K562 (cell line): ENCODE measurements around the gene CCDC70. TPM values are rescaled to one million over a fixed set of nuclear protein-coding genes. Genes with fewer than 3 reads are reported as not detected.

Experiments used
- CBFB ChIP-seq: sonication (generic); formaldehyde crosslinking; IDR thresholded peaks from 2 replicates; pipeline ENCODE4 v1.4.0; 2020; ENCODE audit warnings: mild to moderate bottlenecking, missing genetic modification reagents
- ETV5 ChIP-seq: sonication (generic); formaldehyde crosslinking; IDR thresholded peaks from 2 replicates; pipeline ENCODE4 v1.4.0; 2020; ENCODE audit warnings: low read depth, mild to moderate bottlenecking, missing genetic modification reagents
- HMGN3 ChIP-seq: IDR thresholded peaks from 2 replicates; pipeline ENCODE4 v1.6.1; 2011; ENCODE audit warnings: borderline replicate concordance, low read depth, mild to moderate bottlenecking, mixed read lengths, low read length; ENCODE audit not compliant: insufficient read length; ENCODE audit errors: extremely low read depth
- JUND ChIP-seq, 2 experiments: IDR thresholded peaks; 2 replicates in 1 of 2; 3 replicates in 1 of 2; pipeline ENCODE4 v1.6.1; 2011; ENCODE audit warnings: borderline replicate concordance in 2 of 2, low read depth in 2 of 2, low read length in 2 of 2, improper control_type of control experiment in 1 of 2, missing biosample characterization in 1 of 2, missing genetic modification characterization in 1 of 2, missing genetic modification reagents in 1 of 2
- KLF1 ChIP-seq: fragments of 450-650 bp; IDR thresholded peaks from 2 replicates; pipeline ENCODE4 v1.6.1; 2016; ENCODE audit warnings: missing genetic modification characterization, missing compliant biosample characterization
- PHB2 ChIP-seq: fragments of 450-650 bp; IDR thresholded peaks from 2 replicates; pipeline ENCODE4 v1.6.1; 2017; ENCODE audit warnings: low read depth
- PTTG1 ChIP-seq: fragments of 450-650 bp; IDR thresholded peaks from 2 replicates; pipeline ENCODE4 v1.6.1; 2016; ENCODE audit warnings: low read depth, mild to moderate bottlenecking, missing genetic modification characterization, missing compliant biosample characterization
- PYGO2 ChIP-seq: fragments of 450-650 bp; IDR thresholded peaks from 2 replicates; pipeline ENCODE4 v1.6.1; 2016; ENCODE audit warnings: mild to moderate bottlenecking, missing genetic modification characterization, moderate library complexity, missing compliant biosample characterization
- RB1 ChIP-seq: fragments of 450-650 bp; IDR thresholded peaks from 2 replicates; pipeline ENCODE4 v1.6.1; 2017; ENCODE audit warnings: low read depth, mild to moderate bottlenecking
- SIRT6 ChIP-seq: IDR thresholded peaks from one replicate; pipeline ENCODE4 v1.6.1; 2012; ENCODE audit warnings: low read depth, mild to moderate bottlenecking, control low read depth, inconsistent platforms, low read length, moderate library complexity
- TAF9B ChIP-seq: fragments of 450-650 bp; IDR thresholded peaks from 2 replicates; pipeline ENCODE4 v1.6.1; 2018; ENCODE audit warnings: mild to moderate bottlenecking; ENCODE audit not compliant: partially characterized antibody
- TCF3 ChIP-seq: sonication (generic); formaldehyde crosslinking; IDR thresholded peaks from 2 replicates; pipeline ENCODE4 v1.4.0; 2020; ENCODE audit warnings: mild to moderate bottlenecking, missing genetic modification reagents
- TEAD4 ChIP-seq, 2 experiments: sonication (generic) in 1 of 2; formaldehyde crosslinking in 1 of 2; IDR thresholded peaks; 2 replicates each; pipeline versions ENCODE4 v1.6.1 to v1.8.0; 2012 to 2022; ENCODE audit warnings: borderline replicate concordance in 1 of 2, inconsistent platforms in 1 of 2, low read length in 1 of 2, mild to moderate bottlenecking in 1 of 2, missing genetic modification reagents in 1 of 2
- ZBTB7A ChIP-seq: IDR thresholded peaks from 2 replicates; pipeline ENCODE4 v1.6.1; 2011; ENCODE audit warnings: low read depth, mild to moderate bottlenecking, low read length, moderate library complexity, borderline replicate concordance; ENCODE audit not compliant: control insufficient read depth
- ZNF143 ChIP-seq: sonication (generic); formaldehyde crosslinking; IDR thresholded peaks from 2 replicates; pipeline ENCODE4 v1.9.0; 2022; ENCODE audit warnings: mild to moderate bottlenecking, missing genetic modification reagents
- ZNF146 ChIP-seq: IDR thresholded peaks from one replicate; pipeline ENCODE4 v1.6.1; 2018; ENCODE audit warnings: missing compliant biosample characterization; ENCODE audit not compliant: unreplicated experiment
- ZNF766 ChIP-seq: fragments of 200-800 bp; sonication (Bioruptor generic); conservative IDR thresholded peaks from 2 replicates; pipeline ENCODE4 v1.6.1; 2016; ENCODE audit warnings: missing genetic modification characterization, missing compliant biosample characterization
- polyA plus RNA-seq, 8 experiments: library from polyadenylated mRNA; depleted of rRNA in 4 of 8; stranded (reverse) in 5 of 8; unstranded in 3 of 8; fragments of >200 nt; fragmentation: Nextera tagmentation in 2 of 8; fragmentation: Illumina TruSeq in 1 of 8; extraction: Ambion mirVana in 2 of 8; extraction: Trizol in 1 of 8; gene quantifications; 2 replicates each; pipeline versions ENCODE4 v1.2.1 to v1.2.3, GENCODE V29; 2011 to 2014; ENCODE audit warnings: inconsistent platforms in 1 of 8, missing spikeins in 1 of 8
- total RNA-seq, 7 experiments: library from RNA; depleted of rRNA in 6 of 7; stranded (reverse); fragments of >200 nt in 6 of 7; fragmentation: Illumina TruSeq in 2 of 7; extraction: Trizol in 2 of 7; gene quantifications; 2 replicates each; pipeline versions ENCODE4 v1.2.1 to v1.2.3, GENCODE V29; 2011 to 2021; ENCODE audit warnings: low replicate concordance in 1 of 7
- TF ChIP-seq, protein P1 (sequence below): sonication (generic); formaldehyde crosslinking; IDR thresholded peaks from 2 replicates; pipeline ENCODE4 v1.8.0; 2022; ENCODE audit warnings: mild to moderate bottlenecking, missing genetic modification reagents
- TF ChIP-seq, protein P2 (sequence below), 3 experiments: IDR thresholded peaks in 2 of 3; conservative IDR thresholded peaks in 1 of 3; 2 replicates each; pipeline ENCODE4 v1.5.1; 2011 to 2012; ENCODE audit warnings: low read length in 3 of 3, mild to moderate bottlenecking in 3 of 3, control low read depth in 2 of 3, improper control_type of control experiment in 1 of 3, inconsistent platforms in 1 of 3, low read depth in 1 of 3, mixed read lengths in 1 of 3, moderate library complexity in 1 of 3; ENCODE audit not compliant: insufficient read depth in 2 of 3
- TF ChIP-seq, protein P3 (sequence below): fragments of 450-650 bp; IDR thresholded peaks from 2 replicates; pipeline ENCODE4 v1.6.1; 2016; ENCODE audit warnings: antibody characterized with exemption
- TF ChIP-seq, protein P4 (sequence below): fragments of 250-450 bp; sonication (Bioruptor Pico); IDR thresholded peaks from 2 replicates; pipeline ENCODE4 v1.5.0; 2022; ENCODE audit warnings: mild to moderate bottlenecking

CCDC70 gene
- total and polyA plus RNA-seq, 9 of the 15 experiments (the other 6 are each of a cell fraction or from before 2014, with no cell fraction given) = not detected

- TF ChIP-seq RB1 = no peak
- no peak for TF ChIP-seq ETV5 (CRISPR knock-in tag)
- TF ChIP-seq ZNF766 = 0 out of 2 replicates have a peak, but pooled peaks have one; percentile 64
- no peak for TF ChIP-seq PTTG1 (tag)
- TF ChIP-seq JUND (IDR thresholded peaks at IDR 0.05; ENCODE audit: borderline replicate concordance, low read depth, low read length) = no peak
- TF ChIP-seq JUND (tag; IDR thresholded peaks at IDR 0.05; ENCODE audit: borderline replicate concordance, low read depth, low read length) = no peak; the same call in 2 of the 3 replicates
- TF ChIP-seq, protein P1, sequence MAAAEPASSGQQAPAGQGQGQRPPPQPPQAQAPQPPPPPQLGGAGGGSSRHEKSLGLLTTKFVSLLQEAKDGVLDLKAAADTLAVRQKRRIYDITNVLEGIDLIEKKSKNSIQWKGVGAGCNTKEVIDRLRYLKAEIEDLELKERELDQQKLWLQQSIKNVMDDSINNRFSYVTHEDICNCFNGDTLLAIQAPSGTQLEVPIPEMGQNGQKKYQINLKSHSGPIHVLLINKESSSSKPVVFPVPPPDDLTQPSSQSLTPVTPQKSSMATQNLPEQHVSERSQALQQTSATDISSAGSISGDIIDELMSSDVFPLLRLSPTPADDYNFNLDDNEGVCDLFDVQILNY (CRISPR knock-in tag) = no peak
- TF ChIP-seq PHB2 = no peak
- peak; percentile 32; the same call in 1 of the 2 replicates for TF ChIP-seq PYGO2 (tag)
- no peak for TF ChIP-seq TAF9B
- peak; percentile 58; the same call in 1 of the 2 replicates for TF ChIP-seq TEAD4 (IDR thresholded peaks at IDR 0.05; ENCODE audit: low read length)
- no peak for TF ChIP-seq TEAD4 (CRISPR knock-in tag; IDR thresholded peaks at IDR 0.05; ENCODE audit: borderline replicate concordance)
- TF ChIP-seq, protein P2, sequence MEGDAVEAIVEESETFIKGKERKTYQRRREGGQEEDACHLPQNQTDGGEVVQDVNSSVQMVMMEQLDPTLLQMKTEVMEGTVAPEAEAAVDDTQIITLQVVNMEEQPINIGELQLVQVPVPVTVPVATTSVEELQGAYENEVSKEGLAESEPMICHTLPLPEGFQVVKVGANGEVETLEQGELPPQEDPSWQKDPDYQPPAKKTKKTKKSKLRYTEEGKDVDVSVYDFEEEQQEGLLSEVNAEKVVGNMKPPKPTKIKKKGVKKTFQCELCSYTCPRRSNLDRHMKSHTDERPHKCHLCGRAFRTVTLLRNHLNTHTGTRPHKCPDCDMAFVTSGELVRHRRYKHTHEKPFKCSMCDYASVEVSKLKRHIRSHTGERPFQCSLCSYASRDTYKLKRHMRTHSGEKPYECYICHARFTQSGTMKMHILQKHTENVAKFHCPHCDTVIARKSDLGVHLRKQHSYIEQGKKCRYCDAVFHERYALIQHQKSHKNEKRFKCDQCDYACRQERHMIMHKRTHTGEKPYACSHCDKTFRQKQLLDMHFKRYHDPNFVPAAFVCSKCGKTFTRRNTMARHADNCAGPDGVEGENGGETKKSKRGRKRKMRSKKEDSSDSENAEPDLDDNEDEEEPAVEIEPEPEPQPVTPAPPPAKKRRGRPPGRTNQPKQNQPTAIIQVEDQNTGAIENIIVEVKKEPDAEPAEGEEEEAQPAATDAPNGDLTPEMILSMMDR (IDR thresholded peaks at IDR 0.05 in 2 of 3, conservative IDR thresholded peaks at IDR 0.05 in 1 of 3; ENCODE audit: insufficient read depth in 2 of 3, low read depth in 1 of 3, low read length in 3 of 3) = no peak
- TF ChIP-seq HMGN3 = no peak
- TF ChIP-seq, protein P3, sequence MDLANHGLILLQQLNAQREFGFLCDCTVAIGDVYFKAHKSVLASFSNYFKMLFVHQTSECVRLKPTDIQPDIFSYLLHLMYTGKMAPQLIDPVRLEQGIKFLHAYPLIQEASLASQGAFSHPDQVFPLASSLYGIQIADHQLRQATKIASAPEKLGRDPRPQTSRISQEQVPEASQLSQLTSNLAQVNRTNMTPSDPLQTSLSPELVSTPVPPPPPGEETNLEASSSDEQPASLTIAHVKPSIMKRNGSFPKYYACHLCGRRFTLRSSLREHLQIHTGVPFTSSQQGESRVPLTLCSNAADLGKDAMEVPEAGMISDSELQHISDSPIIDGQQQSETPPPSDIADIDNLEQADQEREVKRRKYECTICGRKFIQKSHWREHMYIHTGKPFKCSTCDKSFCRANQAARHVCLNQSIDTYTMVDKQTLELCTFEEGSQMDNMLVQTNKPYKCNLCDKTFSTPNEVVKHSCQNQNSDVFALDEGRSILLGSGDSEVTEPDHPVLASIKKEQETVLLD = no peak
- no peak for TF ChIP-seq CBFB (CRISPR knock-in tag)
- TF ChIP-seq SIRT6 = no peak
- no peak for TF ChIP-seq ZBTB7A
- no peak for TF ChIP-seq ZNF143 (CRISPR knock-in tag)
- TF ChIP-seq, protein P4, sequence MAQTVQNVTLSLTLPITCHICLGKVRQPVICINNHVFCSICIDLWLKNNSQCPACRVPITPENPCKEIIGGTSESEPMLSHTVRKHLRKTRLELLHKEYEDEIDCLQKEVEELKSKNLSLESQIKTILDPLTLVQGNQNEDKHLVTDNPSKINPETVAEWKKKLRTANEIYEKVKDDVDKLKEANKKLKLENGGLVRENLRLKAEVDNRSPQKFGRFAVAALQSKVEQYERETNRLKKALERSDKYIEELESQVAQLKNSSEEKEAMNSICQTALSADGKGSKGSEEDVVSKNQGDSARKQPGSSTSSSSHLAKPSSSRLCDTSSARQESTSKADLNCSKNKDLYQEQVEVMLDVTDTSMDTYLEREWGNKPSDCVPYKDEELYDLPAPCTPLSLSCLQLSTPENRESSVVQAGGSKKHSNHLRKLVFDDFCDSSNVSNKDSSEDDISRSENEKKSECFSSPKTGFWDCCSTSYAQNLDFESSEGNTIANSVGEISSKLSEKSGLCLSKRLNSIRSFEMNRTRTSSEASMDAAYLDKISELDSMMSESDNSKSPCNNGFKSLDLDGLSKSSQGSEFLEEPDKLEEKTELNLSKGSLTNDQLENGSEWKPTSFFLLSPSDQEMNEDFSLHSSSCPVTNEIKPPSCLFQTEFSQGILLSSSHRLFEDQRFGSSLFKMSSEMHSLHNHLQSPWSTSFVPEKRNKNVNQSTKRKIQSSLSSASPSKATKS (CRISPR knock-in tag) = no peak
- TF ChIP-seq KLF1 = no peak
- TF ChIP-seq TCF3 (CRISPR knock-in tag) = no peak
- no peak for TF ChIP-seq ZNF146
These were observed 5.6 kb upstream of the CCDC70 start (continued) for GRCh38 chr13:51856027-51856736.
